Mammary epithelial cell (primary cell): ENCODE data around the gene BTBD2.

Experiments
- CTCF ChIP-seq, 2 donors: IDR thresholded peaks in 1 of 2; conservative IDR thresholded peaks in 1 of 2; 2 replicates each; pipeline ENCODE4 v1.5.1; 2011 to 2012; ENCODE audit warnings: inconsistent platforms in 2 of 2, low read length in 2 of 2, mild to moderate bottlenecking in 2 of 2, control low read depth in 1 of 2, low read depth in 1 of 2; ENCODE audit not compliant: insufficient read depth in 1 of 2; ENCODE audit errors: extremely low read depth in 1 of 2
- EZH2 ChIP-seq: IDR thresholded peaks from 2 replicates; pipeline ENCODE4 v1.6.1; 2012; ENCODE audit warnings: low read length, inconsistent platforms, borderline replicate concordance

GRCh38 chr19:1974381-1975161, 40.9 kb downstream of the BTBD2 start:
- TF ChIP-seq CTCF (conservative IDR thresholded peaks at IDR 0.05 in 1 of 2, IDR thresholded peaks at IDR 0.05 in 1 of 2; ENCODE audit: extremely low read depth in 1 of 2, insufficient read depth in 1 of 2, low read depth in 1 of 2, low read length in 2 of 2) (no peak), EZH2 (no peak)
